MCF 10A (cell line): ENCODE results near the gene INSL4. TPM values are rescaled to one million over a fixed set of nuclear protein-coding genes. Genes with fewer than 3 reads are reported as not detected.

Experiments used
- BruUV-seq: library from RNA; stranded (reverse); fragments of 400-500 nt; replicated peaks from 2 replicates; lab custom pipeline; 2021; lab: Mats Ljungman, UMichigan
- CTCF ChIA-PET: fragments of 300-600 bp; sonication (Branson Sonifier 250); formaldehyde crosslinking; extraction: SDS; loops from one replicate; lab custom pipeline; 2021; ENCODE audit warnings: antibody characterized with exemption, inconsistent platforms; lab: Yijun Ruan, JAX
- POLR2A ChIA-PET: fragments of 300-600, 350-650 bp; sonication (Branson Sonifier 250); formaldehyde crosslinking; extraction: SDS; loops from one replicate; lab custom pipeline; 2020; ENCODE audit warnings: antibody characterized with exemption, inconsistent platforms; lab: Yijun Ruan, JAX
- DNase-seq: peaks from one replicate; pipeline ENCODE4 v3.0.0-alpha.2; 2018; ENCODE audit not compliant: unreplicated experiment
- H3K27ac Mint-ChIP-seq: one replicate; pipeline ENCODE4 v1.8.0; 2022; ENCODE audit warnings: mild to moderate bottlenecking, low read depth, mixed read lengths; ENCODE audit not compliant: unreplicated experiment
- H3K27me3 Mint-ChIP-seq: one replicate; pipeline ENCODE4 v1.8.0; 2022; ENCODE audit warnings: mixed read lengths; ENCODE audit not compliant: insufficient read depth, unreplicated experiment
- H3K36me3 Mint-ChIP-seq: one replicate; pipeline ENCODE4 v1.8.0; 2022; ENCODE audit warnings: mild to moderate bottlenecking, moderate library complexity, mixed read lengths; ENCODE audit not compliant: insufficient read depth, unreplicated experiment
- H3K4me1 Mint-ChIP-seq: one replicate; pipeline ENCODE4 v1.8.0; 2022; ENCODE audit warnings: mixed read lengths; ENCODE audit not compliant: insufficient read depth, unreplicated experiment
- H3K4me3 Mint-ChIP-seq: one replicate; pipeline ENCODE4 v1.8.0; 2022; ENCODE audit warnings: mild to moderate bottlenecking, moderate library complexity, mixed read lengths; ENCODE audit not compliant: unreplicated experiment
- H3K9me3 Mint-ChIP-seq: one replicate; pipeline ENCODE4 v1.8.0; 2022; ENCODE audit warnings: mixed read lengths; ENCODE audit not compliant: unreplicated experiment
- intact Hi-C: fragments of 100-400 bp; cut with micrococcal nuclease; formaldehyde crosslinking; loops from 2 replicates; pipeline ENCODE4 v1.14.1; 2022
- total RNA-seq: library from RNA; stranded (reverse); gene quantifications from 2 replicates; pipeline ENCODE4 v1.2.3, GENCODE V29; 2022
- TF ChIP-seq, protein P1 (sequence below): fragments of 200-600 bp; IDR thresholded peaks from one replicate; pipeline ENCODE4 v1.8.0; 2022; ENCODE audit warnings: antibody characterized with exemption, mild to moderate bottlenecking; ENCODE audit not compliant: unreplicated experiment

The INSL4 gene
- total RNA-seq, 1 experiment from 2014 or later = not detected

DNA sequence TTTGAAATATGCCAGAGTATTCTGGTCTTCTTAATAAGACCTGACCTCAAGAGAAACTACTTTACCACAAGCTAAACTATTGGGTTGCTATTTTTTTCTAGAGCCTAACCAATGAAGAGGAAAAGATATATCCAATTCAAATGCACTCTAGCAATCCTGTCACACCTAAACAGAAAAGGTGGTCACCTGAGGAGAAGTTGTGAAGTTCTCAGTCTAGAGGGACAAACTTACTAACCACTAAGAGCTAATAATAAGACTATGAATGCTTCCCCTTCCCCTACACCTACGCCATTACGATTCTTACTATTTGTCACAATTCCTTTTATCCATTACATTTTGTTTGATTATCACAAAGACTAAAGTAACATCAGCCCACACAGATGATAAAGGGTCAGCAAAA is 43.6 kb downstream of the INSL4 start:
- ChIA-PET POLR2A (interaction anchor here (0.6 kb wide), 1 partner anchor 11 kb away, joined by 6 read pairs; no protein-coding TSS in a partner anchor), CTCF (no interaction called here)
- intact Hi-C loops = no loop called here
- Mint-ChIP-seq H3K27me3 (no peaks in the 10 kb centered on the region), H3K9me3 (no peaks in the 10 kb centered on the region), H3K4me3 (no peak overlapping the region), H3K36me3 (no peaks in the 10 kb centered on the region), H3K4me1 (peaks cover 4% of the 10 kb centered on the region), H3K27ac (no peak overlapping the region)
- TF ChIP-seq, protein P1, sequence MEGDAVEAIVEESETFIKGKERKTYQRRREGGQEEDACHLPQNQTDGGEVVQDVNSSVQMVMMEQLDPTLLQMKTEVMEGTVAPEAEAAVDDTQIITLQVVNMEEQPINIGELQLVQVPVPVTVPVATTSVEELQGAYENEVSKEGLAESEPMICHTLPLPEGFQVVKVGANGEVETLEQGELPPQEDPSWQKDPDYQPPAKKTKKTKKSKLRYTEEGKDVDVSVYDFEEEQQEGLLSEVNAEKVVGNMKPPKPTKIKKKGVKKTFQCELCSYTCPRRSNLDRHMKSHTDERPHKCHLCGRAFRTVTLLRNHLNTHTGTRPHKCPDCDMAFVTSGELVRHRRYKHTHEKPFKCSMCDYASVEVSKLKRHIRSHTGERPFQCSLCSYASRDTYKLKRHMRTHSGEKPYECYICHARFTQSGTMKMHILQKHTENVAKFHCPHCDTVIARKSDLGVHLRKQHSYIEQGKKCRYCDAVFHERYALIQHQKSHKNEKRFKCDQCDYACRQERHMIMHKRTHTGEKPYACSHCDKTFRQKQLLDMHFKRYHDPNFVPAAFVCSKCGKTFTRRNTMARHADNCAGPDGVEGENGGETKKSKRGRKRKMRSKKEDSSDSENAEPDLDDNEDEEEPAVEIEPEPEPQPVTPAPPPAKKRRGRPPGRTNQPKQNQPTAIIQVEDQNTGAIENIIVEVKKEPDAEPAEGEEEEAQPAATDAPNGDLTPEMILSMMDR = no peak
- no peak for DNase-seq
- no TSS peak for BruUV-seq

DNA sequence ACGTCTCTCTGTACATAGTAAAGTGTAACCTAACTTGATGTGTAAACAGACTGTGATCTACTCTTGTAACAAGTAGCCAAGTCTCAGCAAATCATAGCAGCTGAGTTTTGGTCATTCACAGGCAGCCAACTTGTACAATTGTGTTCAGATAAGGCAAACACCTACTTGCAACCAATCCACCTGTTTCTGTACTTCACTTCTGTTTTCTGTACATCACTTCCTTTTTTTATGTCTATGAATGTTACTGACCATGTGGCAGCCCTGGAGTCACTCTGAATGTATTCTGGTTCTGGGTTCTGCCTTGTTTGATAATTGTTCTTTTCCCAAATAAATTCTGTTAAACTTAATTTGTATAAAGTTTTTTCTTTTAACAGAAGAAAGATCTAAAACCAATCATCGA is 47.3 kb downstream of the INSL4 start:
- ChIA-PET CTCF (no interaction called here), POLR2A (no interaction called here)
- no peak for DNase-seq
- H3K27me3 Mint-ChIP-seq = no peaks in the 10 kb centered on the region
- BruUV-seq = no TSS peak
- intact Hi-C loops = no loop called here
- H3K4me3 Mint-ChIP-seq = no peak overlapping the region
- H3K4me1 Mint-ChIP-seq = no peaks in the 10 kb centered on the region
- H3K9me3 Mint-ChIP-seq = no peaks in the 10 kb centered on the region
- no peaks in the 10 kb centered on the region for H3K36me3 Mint-ChIP-seq
- TF ChIP-seq, protein P1 = no peak
- no peak overlapping the region for H3K27ac Mint-ChIP-seq

Other genes with a start within 250 kb of the INSL4 start
- 4.3 and 6.6 TPM in 2 replicates for gene JAK2, start 246.1 kb upstream of the INSL4 start, total RNA-seq
- gene INSL6, start 45.8 kb upstream of the INSL4 start, total RNA-seq = not detected in 2 replicates
- not detected in 2 replicates for gene RLN2, start 73.3 kb downstream of the INSL4 start, total RNA-seq
- not detected in 2 replicates for gene RLN1, start 108.5 kb downstream of the INSL4 start, total RNA-seq
- gene PLGRKT, start 206.5 kb downstream of the INSL4 start, total RNA-seq = 21.6 and 22.5 TPM in 2 replicates
- 1.9 and 2.6 TPM in 2 replicates for gene CD274, start 219.1 kb downstream of the INSL4 start, total RNA-seq